ENCODE data around the gene VPS50.

Gene VPS50, protein sequence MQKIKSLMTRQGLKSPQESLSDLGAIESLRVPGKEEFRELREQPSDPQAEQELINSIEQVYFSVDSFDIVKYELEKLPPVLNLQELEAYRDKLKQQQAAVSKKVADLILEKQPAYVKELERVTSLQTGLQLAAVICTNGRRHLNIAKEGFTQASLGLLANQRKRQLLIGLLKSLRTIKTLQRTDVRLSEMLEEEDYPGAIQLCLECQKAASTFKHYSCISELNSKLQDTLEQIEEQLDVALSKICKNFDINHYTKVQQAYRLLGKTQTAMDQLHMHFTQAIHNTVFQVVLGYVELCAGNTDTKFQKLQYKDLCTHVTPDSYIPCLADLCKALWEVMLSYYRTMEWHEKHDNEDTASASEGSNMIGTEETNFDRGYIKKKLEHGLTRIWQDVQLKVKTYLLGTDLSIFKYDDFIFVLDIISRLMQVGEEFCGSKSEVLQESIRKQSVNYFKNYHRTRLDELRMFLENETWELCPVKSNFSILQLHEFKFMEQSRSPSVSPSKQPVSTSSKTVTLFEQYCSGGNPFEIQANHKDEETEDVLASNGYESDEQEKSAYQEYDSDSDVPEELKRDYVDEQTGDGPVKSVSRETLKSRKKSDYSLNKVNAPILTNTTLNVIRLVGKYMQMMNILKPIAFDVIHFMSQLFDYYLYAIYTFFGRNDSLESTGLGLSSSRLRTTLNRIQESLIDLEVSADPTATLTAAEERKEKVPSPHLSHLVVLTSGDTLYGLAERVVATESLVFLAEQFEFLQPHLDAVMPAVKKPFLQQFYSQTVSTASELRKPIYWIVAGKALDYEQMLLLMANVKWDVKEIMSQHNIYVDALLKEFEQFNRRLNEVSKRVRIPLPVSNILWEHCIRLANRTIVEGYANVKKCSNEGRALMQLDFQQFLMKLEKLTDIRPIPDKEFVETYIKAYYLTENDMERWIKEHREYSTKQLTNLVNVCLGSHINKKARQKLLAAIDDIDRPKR

GRCh38 chr7:93231799-93232672 is at the start of gene VPS50:
Gene VPS50, plus strand, starts transcription at chr7:93232366. Its CDS starts 102 bp downstream, at chr7:93232468.
- peak; percentile 88 for DNase-seq (ENCODE audit: low read depth)

DNA sequence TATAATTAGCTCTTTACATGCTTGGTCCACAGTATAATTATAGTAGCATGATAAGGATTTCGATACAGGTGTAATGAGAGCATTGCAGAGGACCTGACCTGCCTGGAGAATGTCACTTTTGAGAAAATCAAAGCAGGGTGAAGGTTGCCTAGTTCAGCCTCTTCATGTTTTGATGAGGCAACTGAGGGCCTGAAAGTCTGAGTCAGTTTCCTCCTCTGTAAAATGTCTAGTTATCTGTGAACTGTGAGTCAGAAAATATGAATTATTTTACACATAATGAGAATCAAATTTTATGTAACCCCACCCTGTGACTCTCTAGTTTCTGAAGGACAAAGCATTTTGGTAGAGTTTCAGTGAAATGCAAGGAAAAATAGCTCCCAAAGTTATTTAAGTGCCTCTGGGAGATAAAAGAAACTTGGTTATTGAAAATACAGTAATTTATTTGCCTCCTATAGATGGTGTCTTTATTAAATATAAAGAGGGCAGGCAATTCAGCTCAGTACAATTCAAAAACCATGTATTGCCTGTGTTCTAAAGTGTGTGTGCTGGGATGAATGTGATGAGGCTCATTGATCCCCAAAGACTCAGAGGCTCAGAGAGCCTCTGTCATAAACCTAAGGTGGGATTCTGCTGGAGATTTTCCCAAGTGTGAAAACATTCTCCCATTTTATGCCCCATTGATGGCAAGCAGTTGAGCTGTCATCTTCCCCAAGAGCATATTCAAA is 46.7 kb upstream of the VPS50 start:
- DNase-seq (ENCODE audit: low read depth) = no peak

GRCh38 chr7:93188870-93189634 is 43.1 kb upstream of the VPS50 start:
- no peak for DNase-seq (ENCODE audit: low read depth)

DNA sequence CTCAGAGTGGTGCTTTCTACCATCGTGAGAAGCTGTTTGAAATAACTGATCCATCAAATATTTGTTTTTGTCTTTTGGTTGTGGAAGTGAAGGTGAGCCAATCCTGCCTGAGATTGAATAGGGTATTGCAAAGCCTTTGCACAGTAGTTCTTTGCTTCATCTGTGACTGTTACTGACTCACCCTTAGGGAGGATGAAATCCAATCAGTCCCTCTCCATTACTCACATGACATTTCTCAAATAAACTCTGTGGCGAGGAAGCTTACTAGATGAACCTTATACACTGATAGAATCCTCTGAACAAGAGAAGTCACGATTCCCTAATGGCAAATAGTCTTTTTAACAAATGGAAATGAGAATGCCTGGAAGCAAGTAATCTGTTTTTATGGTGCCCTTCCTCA is 37.8 kb upstream of the VPS50 start:
- DNase-seq (ENCODE audit: low read depth) = no peak

GRCh38 chr7:93196336-93196735 is 35.8 kb upstream of the VPS50 start:
- DNase-seq (ENCODE audit: low read depth) = no peak

GRCh38 chr7:93198472-93198871 is 33.7 kb upstream of the VPS50 start:
- no peak for DNase-seq (ENCODE audit: low read depth)

DNA sequence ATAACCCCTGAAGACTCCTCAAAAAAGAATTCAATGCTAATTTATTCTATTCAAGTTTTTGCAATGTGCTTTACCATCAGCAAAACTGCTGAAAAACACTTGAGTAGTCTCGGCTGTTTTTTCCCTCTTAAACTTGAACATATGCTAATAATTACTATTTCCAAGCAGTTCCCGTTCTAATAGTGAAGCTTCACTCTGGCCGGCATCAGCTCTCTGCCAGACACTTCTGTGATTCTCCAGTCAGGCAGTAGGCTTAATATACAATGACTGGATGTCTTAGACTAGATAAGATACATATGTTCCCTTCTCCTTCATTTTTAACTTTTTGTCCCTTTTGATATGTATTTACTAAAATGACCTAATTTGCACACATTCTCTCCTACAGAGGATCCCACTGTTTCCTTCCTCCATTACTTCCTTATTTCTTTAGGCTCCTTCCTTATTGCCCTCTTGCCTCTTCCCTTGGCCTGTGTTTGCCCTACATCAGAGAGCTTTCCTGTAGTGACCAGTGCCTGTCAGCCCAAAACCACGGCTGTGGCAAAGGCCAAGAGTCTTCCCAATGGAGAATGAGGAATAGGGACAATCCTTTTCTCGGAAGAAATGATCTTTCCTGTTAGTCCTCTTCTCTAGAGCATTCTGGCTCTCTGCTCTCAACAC is 29.4 kb upstream of the VPS50 start:
- no peak for DNase-seq (ENCODE audit: low read depth)

DNA sequence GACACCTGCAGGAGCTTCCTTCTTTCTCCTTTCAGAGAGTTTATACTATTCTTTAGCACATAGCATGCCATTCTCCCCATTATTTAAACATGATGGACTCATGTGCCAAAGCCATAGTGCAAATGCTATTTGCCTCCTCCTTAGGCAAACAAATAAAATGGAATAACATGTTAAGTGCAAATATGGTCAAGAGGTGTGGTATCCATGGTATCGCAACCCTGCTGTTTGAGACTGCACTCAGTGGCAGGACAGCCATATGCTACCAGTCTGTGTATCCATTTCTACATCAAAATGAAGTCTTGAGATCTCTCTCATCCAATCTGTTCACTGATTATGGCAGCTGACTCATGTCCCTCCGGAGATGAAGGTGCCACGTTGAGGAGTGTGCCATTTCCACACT is 28.7 kb upstream of the VPS50 start:
- DNase-seq (ENCODE audit: low read depth) = no peak

GRCh38 chr7:93205046-93205445 is 27.1 kb upstream of the VPS50 start:
- no peak for DNase-seq (ENCODE audit: low read depth)

DNA sequence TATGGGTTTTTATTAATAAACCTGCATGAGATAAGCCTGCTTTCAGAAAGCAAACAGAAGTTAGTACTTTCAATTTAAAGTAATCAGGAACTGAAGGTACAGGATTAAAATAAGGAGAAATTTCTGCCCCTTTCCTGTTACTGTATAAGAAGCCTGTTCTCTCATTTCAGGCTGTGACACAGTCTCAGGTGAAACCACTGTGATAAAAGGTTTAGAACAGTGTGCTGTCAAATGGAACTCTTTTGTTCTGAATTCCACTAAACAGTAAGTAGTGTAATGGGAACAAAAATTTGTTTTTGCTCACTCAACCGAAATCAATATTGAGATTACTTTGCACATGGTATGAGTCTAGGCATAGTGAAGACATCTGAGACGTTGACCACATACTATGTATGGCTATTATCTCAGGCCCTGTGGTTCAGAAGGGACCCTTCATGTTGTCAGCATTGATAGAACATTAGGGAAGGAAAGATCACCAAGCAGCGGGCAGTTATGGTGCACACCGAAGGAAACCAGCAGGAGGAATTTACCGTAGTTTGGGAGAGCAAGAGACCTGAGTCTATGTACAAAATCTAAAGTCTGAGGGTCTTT is 20.8 kb upstream of the VPS50 start:
- DNase-seq (ENCODE audit: low read depth) = no peak

DNA sequence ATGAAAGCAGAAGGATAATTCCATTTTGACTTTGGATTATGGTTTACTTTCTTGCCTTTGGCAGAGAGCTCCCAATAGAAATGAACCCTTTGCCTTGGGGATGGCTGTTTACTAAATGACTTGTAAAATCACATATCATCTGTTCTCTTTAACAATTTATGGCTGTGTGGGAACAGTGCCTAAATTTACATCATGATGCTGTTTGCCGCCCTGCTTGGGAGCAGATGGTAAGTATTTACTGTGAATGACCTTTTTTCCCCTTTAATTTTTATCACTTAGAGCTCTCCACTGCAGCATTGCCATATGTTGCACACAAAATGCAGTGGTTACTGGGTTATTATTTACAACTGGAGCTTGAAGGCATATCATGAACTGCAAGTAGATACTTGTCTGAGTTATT is 19.3 kb upstream of the VPS50 start:
- DNase-seq (ENCODE audit: low read depth) = no peak

- no peak for DNase-seq (ENCODE audit: low read depth)
Measured at GRCh38 chr7:93218997-93219827, 13.0 kb upstream of the VPS50 start.

DNA sequence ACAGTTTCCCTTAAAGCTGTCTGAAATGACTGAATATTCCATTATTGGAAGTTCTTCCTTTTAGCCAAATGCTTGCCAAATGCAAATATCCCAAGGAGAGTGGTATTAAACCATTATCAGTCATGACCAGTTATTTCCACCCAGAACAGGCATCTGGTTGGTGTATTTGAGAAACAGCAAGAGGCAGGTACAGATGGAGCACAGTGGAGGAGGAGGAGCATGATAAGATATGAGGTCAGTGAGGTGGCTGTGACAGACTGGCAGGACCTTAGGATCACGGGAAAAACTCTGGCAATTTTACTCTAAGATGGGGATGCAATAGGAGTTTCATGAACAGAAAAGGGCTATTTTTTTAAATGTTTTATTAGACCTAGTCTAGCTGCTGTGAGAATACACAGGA is 12.3 kb upstream of the VPS50 start:
- no peak for DNase-seq (ENCODE audit: low read depth)

GRCh38 chr7:93226310-93226709 is 5.9 kb upstream of the VPS50 start, which contains the start of gene HEPACAM2:
Gene HEPACAM2, minus strand, starts transcription at chr7:93226469.
- DNase-seq (ENCODE audit: low read depth) = no peak

DNA sequence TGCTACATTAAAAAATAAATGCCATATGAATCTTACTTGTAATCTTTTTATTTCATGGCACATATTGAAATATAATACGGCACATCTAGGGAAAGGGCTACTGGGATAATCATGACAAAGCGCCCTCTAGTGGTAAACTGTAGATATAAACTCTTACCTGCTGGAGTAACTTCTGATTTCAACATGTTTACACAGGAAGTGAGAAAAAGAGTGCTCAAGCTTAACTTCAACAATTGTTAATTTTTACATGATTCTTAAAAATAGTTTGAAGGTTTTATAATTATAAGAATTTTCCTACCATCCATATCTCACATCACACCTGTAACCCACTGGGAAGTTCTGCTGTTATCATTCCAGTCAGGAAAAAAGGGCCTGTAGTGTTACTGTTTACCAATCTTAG is 3.9 kb upstream of the VPS50 start:
- DNase-seq (ENCODE audit: low read depth) = no peak

DNA sequence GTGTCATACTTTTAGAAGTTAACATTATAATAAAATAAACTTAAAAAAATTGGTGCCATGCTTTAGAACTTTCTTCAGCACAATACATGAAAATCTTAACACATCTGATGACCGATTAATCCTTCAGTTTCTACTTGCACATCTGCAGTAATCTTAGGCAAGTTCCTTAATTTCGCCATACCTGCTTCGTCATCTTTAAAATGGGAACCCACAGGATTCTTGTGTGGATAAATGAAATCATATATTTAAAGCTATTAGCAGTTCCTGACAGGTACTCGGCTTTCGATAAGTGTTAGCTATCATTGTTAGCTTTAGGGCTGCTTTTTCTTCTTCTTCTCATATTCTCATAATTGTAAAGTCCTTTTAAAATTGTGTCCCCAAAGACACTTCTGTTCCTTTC is 907 bp upstream of the VPS50 start:
- no peak for DNase-seq (ENCODE audit: low read depth)

DNA sequence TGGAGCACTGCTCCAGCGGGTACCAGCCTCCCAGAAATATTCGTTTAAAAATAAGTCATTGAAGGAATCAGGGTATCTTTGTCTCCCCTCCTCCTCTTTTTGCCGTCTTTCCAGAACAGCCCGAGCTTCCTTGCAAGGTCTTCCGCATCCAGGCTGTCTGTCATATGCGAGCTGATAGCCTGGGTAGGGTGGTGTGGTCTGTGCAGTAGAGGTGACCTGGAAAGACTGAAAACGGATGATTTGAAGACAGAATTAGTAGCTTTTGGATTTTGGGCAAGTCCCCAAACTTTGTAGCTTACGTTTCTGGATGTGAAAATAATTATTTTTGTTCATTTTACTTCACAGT is 480 bp downstream of the VPS50 start:
- no peak for DNase-seq (ENCODE audit: low read depth)

- no peak for DNase-seq (ENCODE audit: low read depth)
Measured at GRCh38 chr7:93235541-93235940, 3.4 kb downstream of the VPS50 start.

- DNase-seq (ENCODE audit: low read depth) = no peak
Measured at GRCh38 chr7:93238131-93238530, 6.0 kb downstream of the VPS50 start.
